Stimulated activated CD8-positive, alpha-beta memory T cell treated with anti-CD3 and anti-CD28 coated beads, Interleukin-4, amount 100 ng/mL, for 1 hour (primary cell): Measurements from ENCODE around the gene DMRTB1.
"Not testable (repeated sequence)": the region's sequence is repeated elsewhere in the genome, so short reads cannot be mapped to it uniquely, and the experiment has no call there.

Source experiments
- DNase-seq, 2 donors: peaks; one replicate each; pipeline ENCODE4 v3.0.0-alpha.2; 2020; ENCODE audit warnings: low read depth in 2 of 2, low spot score in 1 of 2

DMRTB1 gene

DNA sequence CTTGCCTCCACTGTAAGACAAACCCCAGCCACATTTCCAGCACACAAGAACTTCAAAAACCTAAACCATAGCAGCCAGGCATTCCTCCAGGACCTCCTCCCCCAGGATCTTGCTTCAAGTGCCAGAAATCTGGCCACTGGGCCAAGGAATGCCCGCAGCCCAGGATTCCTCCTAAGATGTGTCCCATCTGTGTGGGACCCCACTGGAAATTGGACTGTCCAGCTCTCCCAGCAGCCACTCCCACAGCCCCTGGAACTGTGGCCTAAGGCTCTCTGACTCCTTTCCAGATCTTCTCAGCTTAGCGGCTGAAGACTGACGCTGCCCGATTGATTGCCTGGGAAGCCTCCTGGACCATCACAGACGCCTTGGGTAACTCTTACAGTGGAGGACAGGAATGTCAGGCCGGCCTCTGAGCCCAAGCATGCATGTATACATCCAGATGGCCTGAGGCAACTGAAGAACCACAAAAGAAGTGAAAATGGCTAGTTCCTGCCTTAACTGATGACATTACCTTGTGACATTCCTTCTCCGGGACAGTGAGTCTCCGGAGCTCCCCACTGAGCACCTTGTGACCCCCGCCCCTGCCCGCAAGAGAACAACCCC, 24.7 kb upstream of the DMRTB1 start:
- DNase-seq = not testable (repeated sequence)

- DNase-seq = no peak
These were observed 24.0 kb upstream of the DMRTB1 start for GRCh38 chr1:53435151-53435550.

DNA sequence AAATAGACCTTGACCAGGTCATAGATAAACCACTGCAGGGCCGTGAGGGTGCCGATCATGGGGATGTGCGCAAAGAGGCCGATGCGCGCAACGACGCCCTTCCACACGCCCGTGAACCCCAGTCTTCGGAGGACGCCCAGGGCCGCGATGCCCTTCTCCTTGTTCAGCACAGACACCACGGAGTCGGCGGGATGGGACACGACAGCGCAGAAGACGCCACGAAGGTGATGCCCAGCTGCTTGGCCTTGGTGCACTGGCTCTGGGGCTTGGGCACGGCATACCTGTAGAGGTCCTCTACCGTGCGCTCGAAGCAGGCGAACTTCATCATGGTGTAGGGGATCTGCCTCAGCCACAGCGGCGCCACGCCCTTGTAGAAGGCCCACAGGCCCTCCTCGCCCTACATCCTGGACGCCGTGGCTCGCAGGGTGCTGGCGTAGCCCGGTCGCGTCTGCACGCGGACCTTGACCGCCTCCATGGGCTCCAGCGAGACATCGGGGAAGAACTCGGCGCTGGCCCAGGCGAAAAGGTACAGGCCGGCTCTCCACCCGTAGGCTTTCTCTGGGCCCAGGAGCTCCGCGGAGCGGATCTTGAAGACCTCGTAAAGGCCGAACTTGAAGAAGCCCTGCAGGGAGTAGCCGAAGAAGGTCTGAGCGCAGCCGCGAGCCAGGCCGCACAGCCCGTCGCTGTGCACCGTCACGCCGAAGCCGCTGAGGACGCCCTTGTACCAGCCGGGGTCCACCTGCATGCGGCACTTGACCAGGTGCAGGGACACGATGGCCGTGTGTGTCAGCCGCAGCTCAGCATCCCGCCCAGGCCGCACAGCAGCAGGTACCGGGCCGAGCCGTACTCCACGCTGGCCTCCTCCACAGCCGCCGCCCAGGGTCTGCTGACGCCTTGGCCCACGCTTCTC, 20.5 kb upstream of the DMRTB1 start:
- DNase-seq = no peak

GRCh38 chr1:53439337-53440207, 19.6 kb upstream of the DMRTB1 start:
- no peak for DNase-seq

DNA sequence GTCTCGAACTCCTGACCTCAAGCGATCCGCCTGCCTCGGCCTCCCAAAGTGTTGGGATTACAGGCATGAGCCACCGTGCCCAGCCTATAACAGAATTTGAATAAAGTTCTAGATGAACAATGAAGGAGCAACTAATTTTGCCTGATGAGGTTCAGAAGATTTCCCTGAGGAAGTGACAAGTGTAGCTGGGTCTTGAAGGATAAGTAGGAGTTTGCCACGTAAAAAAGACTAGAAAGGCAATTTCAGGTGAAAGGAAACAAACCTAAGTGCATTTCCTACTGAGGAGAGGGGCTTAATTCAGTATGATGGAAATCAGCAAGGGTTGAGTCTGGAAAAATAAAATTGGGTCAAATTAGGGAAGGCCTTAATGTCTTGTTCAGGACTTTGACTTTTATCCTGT, 18.6 kb upstream of the DMRTB1 start:
- no peak for DNase-seq

- DNase-seq = no peak
These were observed 16.9 kb upstream of the DMRTB1 start for GRCh38 chr1:53442299-53442698.

GRCh38 chr1:53446051-53446450, 13.1 kb upstream of the DMRTB1 start:
- no peak for DNase-seq

GRCh38 chr1:53447413-53447812, 11.8 kb upstream of the DMRTB1 start:
- no peak for DNase-seq

DNA sequence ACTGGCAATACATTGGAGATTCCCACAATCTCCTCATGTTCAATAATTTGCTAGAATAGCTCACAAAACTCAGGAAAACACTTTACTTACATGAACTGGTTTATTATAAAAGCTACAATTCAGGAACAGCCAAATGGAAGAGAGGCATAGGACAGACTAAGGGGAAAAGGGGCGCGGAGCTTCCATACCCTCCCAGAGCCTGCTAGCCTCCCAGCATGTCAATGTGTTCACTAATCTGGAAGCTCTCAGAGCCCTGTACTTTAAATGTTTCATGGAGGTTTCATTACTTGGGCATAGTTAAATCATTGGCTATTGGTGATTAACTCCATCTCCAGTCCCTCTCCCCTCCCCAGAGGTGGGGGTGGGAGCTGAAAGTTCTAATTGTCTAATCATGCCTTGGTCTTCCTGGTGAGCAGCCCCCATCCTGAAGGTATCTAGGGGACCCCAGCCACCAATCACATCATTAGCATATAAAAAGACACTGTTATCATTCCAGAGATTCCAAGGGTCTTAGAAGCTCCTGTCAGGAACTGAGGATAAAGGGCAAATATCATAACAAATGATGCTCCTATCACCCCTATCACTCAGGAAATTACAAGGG, 10.9 kb upstream of the DMRTB1 start:
- no peak for DNase-seq

GRCh38 chr1:53449021-53449420, 10.2 kb upstream of the DMRTB1 start:
- DNase-seq = no peak

DNA sequence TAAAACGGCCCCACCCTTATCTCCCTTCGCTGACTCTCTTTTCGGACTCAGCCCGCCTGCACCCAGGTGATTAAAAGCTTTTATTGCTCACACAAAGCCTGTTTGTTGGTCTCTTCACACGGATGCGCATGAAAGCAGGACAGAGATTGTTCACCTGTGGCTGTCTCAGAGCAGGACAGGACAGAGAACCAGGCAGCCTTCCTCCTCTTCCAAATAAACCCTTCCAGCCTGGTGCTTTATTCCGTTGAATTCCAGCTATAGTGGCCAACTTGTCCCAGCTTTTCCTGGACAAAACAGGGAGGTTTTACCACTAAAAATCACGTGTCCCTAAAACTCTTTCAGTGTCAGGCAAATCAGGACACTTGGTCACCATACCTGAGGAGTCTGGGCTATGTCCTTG, 9.5 kb upstream of the DMRTB1 start:
- DNase-seq = no peak

GRCh38 chr1:53450225-53450624, 9.0 kb upstream of the DMRTB1 start:
- DNase-seq = no peak

DNA sequence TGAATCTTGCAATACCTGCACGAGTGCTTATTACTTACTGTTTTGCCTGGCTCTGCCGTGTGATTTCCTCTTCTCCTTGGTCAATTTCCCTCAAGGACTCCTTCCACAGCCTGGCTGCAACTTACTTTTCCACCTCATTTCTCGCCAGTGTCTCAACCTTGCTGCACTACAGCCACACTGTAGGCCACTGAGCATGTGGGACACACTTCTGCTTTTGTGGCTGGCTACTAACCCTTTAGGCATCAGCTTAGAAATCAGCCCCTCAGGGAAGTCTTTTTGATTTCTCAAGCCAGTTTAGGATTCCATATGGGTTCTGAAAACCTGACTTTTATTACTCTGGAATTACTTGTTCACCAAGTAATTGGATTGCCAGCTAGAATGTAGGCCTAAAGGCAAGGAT, 5.2 kb upstream of the DMRTB1 start:
- no peak for DNase-seq

DNA sequence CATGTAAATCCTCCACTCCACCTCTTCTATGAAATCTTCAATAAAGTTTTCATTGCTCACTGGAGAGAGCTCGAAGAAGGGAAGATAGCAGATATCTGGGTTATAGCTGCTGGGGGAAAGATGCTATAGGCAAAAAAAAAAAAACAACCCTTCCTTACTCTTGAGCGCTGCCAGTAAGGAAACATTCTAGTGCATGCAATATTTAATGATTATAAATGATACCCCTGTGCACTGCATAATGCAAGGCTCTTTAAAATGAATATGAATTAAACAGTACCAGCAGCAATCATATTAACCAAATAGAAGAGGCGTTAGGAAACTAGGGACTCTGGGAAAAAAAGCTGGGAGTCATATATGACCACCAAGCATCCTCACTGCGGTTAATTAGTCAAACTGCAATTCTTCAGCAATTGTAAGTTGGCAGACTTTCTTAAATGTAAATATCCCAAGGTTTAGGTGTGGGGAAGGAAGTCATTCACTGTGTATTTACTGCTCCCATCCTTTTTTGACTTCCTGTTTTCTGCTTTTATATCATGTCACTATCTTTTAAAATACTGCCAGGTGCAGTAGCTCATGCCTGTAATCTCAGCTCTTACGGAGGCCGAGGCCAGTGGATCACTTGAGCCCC, 3.7 kb upstream of the DMRTB1 start:
- no peak for DNase-seq

DNA sequence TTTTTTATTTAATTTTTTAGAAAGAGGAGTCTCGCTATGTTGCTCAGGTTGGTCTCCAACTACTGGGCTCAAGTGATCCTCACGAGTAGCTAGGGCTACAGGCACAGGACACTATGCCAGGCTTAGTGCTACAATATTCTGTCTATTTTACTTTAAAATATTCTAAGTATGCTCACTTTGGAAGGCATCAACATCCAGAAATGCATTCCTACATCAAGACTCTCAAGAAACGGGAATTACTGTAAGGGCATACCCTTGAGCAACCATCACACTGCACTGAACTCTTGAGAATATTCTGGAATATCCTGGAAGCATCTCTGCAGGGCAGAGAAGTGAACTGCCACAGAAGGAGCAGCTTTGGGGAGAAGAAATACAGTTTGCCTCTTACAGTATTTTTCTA, 565 bp upstream of the DMRTB1 start:
- no peak for DNase-seq

DNA sequence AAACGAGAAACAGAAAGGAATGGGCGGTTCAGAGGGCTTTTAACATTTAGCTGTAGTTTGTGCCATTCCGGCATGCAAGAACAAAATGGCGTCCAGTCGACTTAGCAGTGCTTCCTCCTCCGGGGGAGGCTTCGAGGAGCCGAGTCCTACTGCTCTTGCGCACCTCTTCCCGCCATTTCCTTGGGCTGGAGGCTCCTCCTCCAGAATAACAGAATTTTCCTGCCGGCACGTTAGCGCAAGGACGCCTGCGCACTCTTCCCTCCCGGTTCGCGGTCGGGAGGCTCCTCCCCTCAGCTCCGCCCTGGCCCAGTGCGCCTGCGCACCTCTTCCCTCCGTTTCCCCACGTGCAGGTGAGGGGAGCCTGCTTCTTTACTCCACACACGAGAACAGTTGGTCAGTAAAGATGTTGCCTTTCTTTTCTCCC, 1.0 kb downstream of the DMRTB1 start:
- no peak for DNase-seq

GRCh38 chr1:53460666-53461322, 1.6 kb downstream of the DMRTB1 start:
- no peak for DNase-seq

GRCh38 chr1:53461323-53462044, 2.3 kb downstream of the DMRTB1 start:
- no peak for DNase-seq

GRCh38 chr1:53462193-53462592, 3.0 kb downstream of the DMRTB1 start:
- DNase-seq = no peak
